ENCODE results near the gene PTER. TPM values are rescaled to one million over a fixed set of nuclear protein-coding genes. Genes with fewer than 3 reads are reported as not detected.
A peak's percentile ranks its signal among the peaks of the same experiment; 100 is the strongest.

PTER gene
- total RNA-seq, 1 experiment from 2014 or later = 6.6 TPM

- peaks cover 28% of the 10 kb centered on the region; the same call in 1 of the 2 replicates for H3K4me1 ChIP-seq (ENCODE audit: insufficient read depth, low read length)
- CTCF ChIA-PET = no interaction called here
- no peaks in the 10 kb centered on the region for H3K9me2 ChIP-seq (replicated peaks; ENCODE audit: low read length)
- H2AFZ ChIP-seq (ENCODE audit: low read length) = no peak overlapping the region
- no peaks in the 10 kb centered on the region for H3K27me3 ChIP-seq (ENCODE audit: low read length)
- H3K4me2 ChIP-seq (ENCODE audit: low read length) = peak overlapping the region; percentile 78
- POLR2A ChIA-PET (ENCODE audit: unreplicated experiment) = no interaction called here
- peak; percentile 8 for DNase-seq
- intact Hi-C loops (cut with micrococcal nuclease) = no loop called here
- ATAC-seq = no peak
- no peak overlapping the region for H3K4me3 ChIP-seq (ENCODE audit: low read length)
- H3K9ac ChIP-seq (ENCODE audit: low read length) = no peak overlapping the region
- H4K20me1 ChIP-seq (ENCODE audit: low read length) = no peaks in the 10 kb centered on the region
- peaks cover 16% of the 10 kb centered on the region for H3K79me2 ChIP-seq (ENCODE audit: low read length)
- TF ChIP-seq EZH2 (IDR thresholded peaks at IDR 0.05; ENCODE audit: low read length, unreplicated experiment) (no peak), CTCF (conservative IDR thresholded peaks at IDR 0.05; ENCODE audit: low read depth, low read length) (no peak), EZH2phosphoT487 (IDR thresholded peaks at IDR 0.05; ENCODE audit: borderline replicate concordance, low read length) (no peak)
- no peaks in the 10 kb centered on the region for H3F3A ChIP-seq (ENCODE audit: low read length, unreplicated experiment)
- no peaks in the 10 kb centered on the region for H3K9me3 ChIP-seq (ENCODE audit: low read length)
- H3K36me3 ChIP-seq (ENCODE audit: low read depth, low read length) = no peaks in the 10 kb centered on the region
- H3K27ac ChIP-seq (ENCODE audit: low read length) = peak overlapping the region; percentile 79
- BruUV-seq (replicated peaks) = no TSS peak
These were observed 4.5 kb downstream of the PTER start for GRCh38 chr10:16441173-16441840.

GRCh38 chr10:16442914-16443313 lies 6.1 kb downstream of the PTER start:
- no peaks in the 10 kb centered on the region for H3K9me3 ChIP-seq (ENCODE audit: low read length)
- no peak for DNase-seq
- no peak for ATAC-seq
- no peaks in the 10 kb centered on the region for H3K36me3 ChIP-seq (ENCODE audit: low read depth, low read length)
- no peaks in the 10 kb centered on the region for H3K27me3 ChIP-seq (ENCODE audit: low read length)
- H3K4me1 ChIP-seq (ENCODE audit: insufficient read depth, low read length) = peaks cover 21% of the 10 kb centered on the region; the same call in 1 of the 2 replicates
- intact Hi-C loops (cut with micrococcal nuclease) = no loop called here
- no peaks in the 10 kb centered on the region for H3F3A ChIP-seq (ENCODE audit: low read length, unreplicated experiment)
- no peak overlapping the region for H3K4me2 ChIP-seq (ENCODE audit: low read length)
- BruUV-seq (replicated peaks) = no TSS peak
- POLR2A ChIA-PET (ENCODE audit: unreplicated experiment) = no interaction called here
- H3K9ac ChIP-seq (ENCODE audit: low read length) = no peak overlapping the region
- no peak overlapping the region for H3K27ac ChIP-seq (ENCODE audit: low read length)
- H3K79me2 ChIP-seq (ENCODE audit: low read length) = peaks cover 10% of the 10 kb centered on the region
- H3K9me2 ChIP-seq (replicated peaks; ENCODE audit: low read length) = no peaks in the 10 kb centered on the region
- CTCF ChIA-PET = no interaction called here
- TF ChIP-seq EZH2 (IDR thresholded peaks at IDR 0.05; ENCODE audit: low read length, unreplicated experiment) (no peak), CTCF (conservative IDR thresholded peaks at IDR 0.05; ENCODE audit: low read depth, low read length) (no peak), EZH2phosphoT487 (IDR thresholded peaks at IDR 0.05; ENCODE audit: borderline replicate concordance, low read length) (no peak)
- H4K20me1 ChIP-seq (ENCODE audit: low read length) = no peaks in the 10 kb centered on the region
- no peak overlapping the region for H3K4me3 ChIP-seq (ENCODE audit: low read length)
- H2AFZ ChIP-seq (ENCODE audit: low read length) = no peak overlapping the region

GRCh38 chr10:16445770-16446469 lies 9.1 kb downstream of the PTER start:
- no TSS peak for BruUV-seq (replicated peaks)
- DNase-seq (no peak), ATAC-seq (no peak)
- no peaks in the 10 kb centered on the region for H3K36me3 ChIP-seq (ENCODE audit: low read depth, low read length)
- peaks cover 10% of the 10 kb centered on the region for H3K79me2 ChIP-seq (ENCODE audit: low read length)
- intact Hi-C loops (cut with micrococcal nuclease) = no loop called here
- no peaks in the 10 kb centered on the region for H4K20me1 ChIP-seq (ENCODE audit: low read length)
- ChIA-PET POLR2A (ENCODE audit: unreplicated experiment) (no interaction called here), CTCF (no interaction called here)
- no peak overlapping the region for H3K27ac ChIP-seq (ENCODE audit: low read length)
- no peak overlapping the region for H3K4me3 ChIP-seq (ENCODE audit: low read length)
- no peak overlapping the region for H3K9ac ChIP-seq (ENCODE audit: low read length)
- TF ChIP-seq CTCF (conservative IDR thresholded peaks at IDR 0.05; ENCODE audit: low read depth, low read length) = no peak
- no peak for TF ChIP-seq EZH2phosphoT487 (IDR thresholded peaks at IDR 0.05; ENCODE audit: borderline replicate concordance, low read length)
- no peak for TF ChIP-seq EZH2 (IDR thresholded peaks at IDR 0.05; ENCODE audit: low read length, unreplicated experiment)
- no peak overlapping the region for H3K4me2 ChIP-seq (ENCODE audit: low read length)
- H3K27me3 ChIP-seq (ENCODE audit: low read length) = no peaks in the 10 kb centered on the region
- H2AFZ ChIP-seq (ENCODE audit: low read length) = no peak overlapping the region
- H3K9me3 ChIP-seq (ENCODE audit: low read length) = no peaks in the 10 kb centered on the region
- no peaks in the 10 kb centered on the region for H3K9me2 ChIP-seq (replicated peaks; ENCODE audit: low read length)
- H3K4me1 ChIP-seq (ENCODE audit: insufficient read depth, low read length) = peaks cover 7% of the 10 kb centered on the region; the same call in 1 of the 2 replicates
- H3F3A ChIP-seq (ENCODE audit: low read length, unreplicated experiment) = no peaks in the 10 kb centered on the region
